Gastrocnemius medialis (tissue), 4 donors: Measurements from ENCODE around the gene REG1A. TPM values are rescaled to one million over a fixed set of nuclear protein-coding genes. Genes with fewer than 3 reads are reported as not detected.

Experiments used
- ATAC-seq, 2 donors: fragments of 150-250 bp; one replicate each; pipeline ENCODE4 v1.9.1; 2016
- DNase-seq, 2 donors: peaks; one replicate each; pipeline ENCODE4 v3.0.0-alpha.2; 2019
- H3K27ac ChIP-seq, 4 donors: fragments of 200-600 bp; sonication (generic); 1 replicate in 1 of 4; 2 replicates in 3 of 4; pipeline ENCODE4 v1.5.1; 2016 to 2018; ENCODE audit warnings: mild to moderate bottlenecking in 2 of 4, moderate library complexity in 1 of 4
- H3K27me3 ChIP-seq, 3 donors: fragments of 200-600 bp; sonication (generic) in 2 of 3; 1 replicate in 1 of 3; 2 replicates in 2 of 3; pipeline versions ENCODE4 v1.5.1 to v1.6.0; 2016 to 2019; ENCODE audit warnings: mild to moderate bottlenecking in 1 of 3, moderate library complexity in 1 of 3
- H3K36me3 ChIP-seq, 2 donors: fragments of 200-600 bp; sonication (generic) in 1 of 2; one replicate each; pipeline ENCODE4 v1.5.1; 2017 to 2018
- H3K4me1 ChIP-seq, 2 donors: fragments of 200-600 bp; sonication (generic) in 1 of 2; one replicate each; pipeline ENCODE4 v1.5.1; 2016 to 2017; ENCODE audit warnings: mild to moderate bottlenecking in 2 of 2
- H3K4me3 ChIP-seq, 4 donors: fragments of 200-600 bp; sonication (generic) in 3 of 4; 1 replicate in 1 of 4; 2 replicates in 3 of 4; pipeline ENCODE4 v1.5.1; 2016 to 2019; ENCODE audit warnings: mild to moderate bottlenecking in 2 of 4
- H3K9me3 ChIP-seq, 3 donors: fragments of 200-600 bp; sonication (generic) in 2 of 3; 1 replicate in 1 of 3; 2 replicates in 2 of 3; pipeline ENCODE4 v1.5.1; 2016 to 2019
- CTCF ChIP-seq, 5 experiments: fragments of 450-650 bp in 3 of 5; fragments of 200-600 bp in 2 of 5; sonication (generic) in 2 of 5; IDR thresholded peaks in 4 of 5; conservative IDR thresholded peaks in 1 of 5; 1 replicate in 4 of 5; 2 replicates in 1 of 5; pipeline ENCODE4 v1.5.1; 2016 to 2019; ENCODE audit warnings: antibody characterized with exemption in 5 of 5, mild to moderate bottlenecking in 3 of 5, moderate library complexity in 3 of 5
- POLR2A ChIP-seq, 2 donors: fragments of 450-650 bp; IDR thresholded peaks; one replicate each; pipeline ENCODE4 v1.6.1; 2017; ENCODE audit warnings: antibody characterized with exemption in 2 of 2, mild to moderate bottlenecking in 2 of 2, moderate library complexity in 2 of 2
- in situ Hi-C, 4 donors: fragments of 200-750 bp; cut with MboI; loops; one replicate each; pipeline versions ENCODE4 v1.15.0 to v1.8.0; 2017; ENCODE audit warnings: low sequenced_read_pairs in 4 of 4
- intact Hi-C: fragments of 100-400 bp; cut with DNase I; formaldehyde crosslinking; loops from one replicate; pipeline ENCODE4 v1.15.1; 2023; ENCODE audit warnings: low total_unique reads
- total RNA-seq, 4 donors: library from RNA; depleted of rRNA; stranded (reverse); fragments of >200 nt; gene quantifications; one replicate each; pipeline versions ENCODE4 v1.1.0 to v1.2.3, GENCODE V29; 2016

REG1A gene
- total RNA-seq, 4 donors from 2014 or later, result not detected

GRCh38 chr2:79084495-79085135, 35.7 kb upstream of the REG1A start:
- ATAC-seq, result no peak
- in situ Hi-C loops, result no loop called here
- Histone ChIP-seq H3K4me3 (no peak overlapping the region), H3K9me3 (no peaks in the 10 kb centered on the region), H3K27me3 (no peaks in the 10 kb centered on the region), H3K4me1 (no peaks in the 10 kb centered on the region), H3K27ac (no peak overlapping the region), H3K36me3 (no peaks in the 10 kb centered on the region)
- intact Hi-C loops, result no loop called here
- no peak for DNase-seq
- TF ChIP-seq CTCF (IDR thresholded peaks at IDR 0.05 in 4 of 5, conservative IDR thresholded peaks at IDR 0.05 in 1 of 5), result no peak

DNA sequence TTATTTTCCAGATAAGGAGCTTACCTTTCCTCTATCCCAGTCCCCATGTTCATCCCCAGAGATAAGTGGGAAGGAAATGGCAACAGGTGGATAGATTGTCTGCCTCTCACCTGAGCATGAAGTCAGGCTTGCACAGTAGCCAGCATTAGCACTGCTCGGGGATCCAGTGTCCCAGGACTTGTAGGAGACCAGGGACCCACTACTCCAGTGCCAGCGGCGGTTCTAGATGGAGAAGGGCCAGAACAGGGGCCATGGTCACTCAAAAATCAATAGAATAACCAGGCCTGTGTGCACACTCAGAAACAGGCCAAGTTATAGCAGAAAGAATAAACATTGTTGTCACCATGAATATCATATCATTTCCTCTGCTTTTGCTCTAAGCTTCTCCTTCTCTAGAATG, 34.9 kb upstream of the REG1A start:
- Histone ChIP-seq H3K4me1 (no peaks in the 10 kb centered on the region), H3K27me3 (no peaks in the 10 kb centered on the region), H3K4me3 (no peak overlapping the region), H3K9me3 (no peaks in the 10 kb centered on the region), H3K36me3 (no peaks in the 10 kb centered on the region), H3K27ac (no peak overlapping the region)
- ATAC-seq (no peak), DNase-seq (no peak)
- intact Hi-C loops (no loop called here), in situ Hi-C loops (no loop called here)
- TF ChIP-seq POLR2A (IDR thresholded peaks at IDR 0.05), result no peak
- TF ChIP-seq CTCF (IDR thresholded peaks at IDR 0.05 in 4 of 5, conservative IDR thresholded peaks at IDR 0.05 in 1 of 5), result no peak

- no peak overlapping the region for H3K27ac ChIP-seq
- H3K9me3 ChIP-seq, result no peaks in the 10 kb centered on the region
- no peak overlapping the region for H3K4me3 ChIP-seq
- DNase-seq (no peak), ATAC-seq (no peak)
- intact Hi-C loops (no loop called here), in situ Hi-C loops (no loop called here)
- H3K36me3 ChIP-seq, result no peaks in the 10 kb centered on the region
- H3K27me3 ChIP-seq, result no peaks in the 10 kb centered on the region
- TF ChIP-seq POLR2A (IDR thresholded peaks at IDR 0.05) (no peak), CTCF (IDR thresholded peaks at IDR 0.05 in 4 of 5, conservative IDR thresholded peaks at IDR 0.05 in 1 of 5) (no peak)
- H3K4me1 ChIP-seq, result no peaks in the 10 kb centered on the region
Measured at GRCh38 chr2:79086255-79086654, 34.0 kb upstream of the REG1A start.

GRCh38 chr2:79087785-79088364, 32.4 kb upstream of the REG1A start, which contains the start of gene REG1B:
REG1B (minus strand) TSS chr2:79087993; CDS start chr2:79087612, 381 bp downstream.
- Histone ChIP-seq H3K36me3 (no peaks in the 10 kb centered on the region), H3K4me1 (no peaks in the 10 kb centered on the region), H3K27ac (no peak within 1 kb of the TSS), H3K4me3 (no peak within 1 kb of the TSS), H3K27me3 (no peaks in the 10 kb centered on the region), H3K9me3 (no peaks in the 10 kb centered on the region)
- ATAC-seq, result no peak
- TF ChIP-seq POLR2A (IDR thresholded peaks at IDR 0.05) (no peak), CTCF (IDR thresholded peaks at IDR 0.05 in 4 of 5, conservative IDR thresholded peaks at IDR 0.05 in 1 of 5) (no peak)
- in situ Hi-C loops, result no loop called here
- no peak for DNase-seq
- intact Hi-C loops, result no loop called here
